HG03025 (cell line): ENCODE results near the gene TCEAL5.
"Not testable (repeated sequence)": the region's sequence is repeated elsewhere in the genome, so short reads cannot be mapped to it uniquely, and the experiment has no call there.

Experiments
- ATAC-seq: cut with Tn5 transposase; IDR thresholded peaks from one replicate; pipeline ENCODE4 v1.9.1; 2021; ENCODE audit warnings: mild to moderate bottlenecking, moderate library complexity; ENCODE audit not compliant: unreplicated experiment, low FRiP score

The TCEAL5 gene

GRCh38 chrX:103276581-103277002, at the start of gene TCEAL5:
TCEAL5 (minus strand) TSS chrX:103276750; CDS start chrX:103274563, 2,187 bp downstream.
- no peak for ATAC-seq

- no peak for ATAC-seq
Observed at GRCh38 chrX:103311399-103311780, 34.8 kb upstream of the TCEAL5 start.

GRCh38 chrX:103310555-103311398, 34.2 kb upstream of the TCEAL5 start, which contains the start of gene BEX2:
BEX2 (minus strand) TSS chrX:103310990; CDS start chrX:103309976, 1,014 bp downstream.
- ATAC-seq, result peak; percentile 89

- ATAC-seq, result no peak
Observed at GRCh38 chrX:103309860-103310554, 33.5 kb upstream of the TCEAL5 start.

- ATAC-seq, result not testable (repeated sequence)
Observed at GRCh38 chrX:103305666-103306065, 29.1 kb upstream of the TCEAL5 start.

GRCh38 chrX:103304705-103305104, 28.2 kb upstream of the TCEAL5 start:
- no peak for ATAC-seq

- ATAC-seq, result no peak
Observed at GRCh38 chrX:103293118-103293517, 16.6 kb upstream of the TCEAL5 start.

GRCh38 chrX:103279624-103280023, 3.1 kb upstream of the TCEAL5 start:
- no peak for ATAC-seq

- ATAC-seq, result no peak
Observed at GRCh38 chrX:103275947-103276567, 493 bp downstream of the TCEAL5 start.

GRCh38 chrX:103274284-103274683, 2.3 kb downstream of the TCEAL5 start:
- ATAC-seq, result no peak

GRCh38 chrX:103258275-103258674, 18.3 kb downstream of the TCEAL5 start:
- no peak for ATAC-seq

GRCh38 chrX:103256651-103257050, 19.9 kb downstream of the TCEAL5 start:
- no peak for ATAC-seq

- peak; percentile 91 for ATAC-seq
Observed at GRCh38 chrX:103254921-103255493, 21.5 kb downstream of the TCEAL5 start, which contains the start of gene TCEAL8. TCEAL8 (minus strand) TSS chrX:103255155; CDS start chrX:103253979, 1,176 bp downstream.

GRCh38 chrX:103254171-103254824, 22.3 kb downstream of the TCEAL5 start:
- ATAC-seq, result peak; percentile 51

- no peak for ATAC-seq
Observed at GRCh38 chrX:103253608-103254007, 22.9 kb downstream of the TCEAL5 start.

- ATAC-seq, result no peak
Observed at GRCh38 chrX:103250977-103251376, 25.6 kb downstream of the TCEAL5 start.

- ATAC-seq, result no peak
Observed at GRCh38 chrX:103249805-103250204, 26.7 kb downstream of the TCEAL5 start.

- no peak for ATAC-seq
Observed at GRCh38 chrX:103248553-103248952, 28.0 kb downstream of the TCEAL5 start.

- no peak for ATAC-seq
Observed at GRCh38 chrX:103240155-103240554, 36.4 kb downstream of the TCEAL5 start.

GRCh38 chrX:103236296-103236695, 40.3 kb downstream of the TCEAL5 start:
- no peak for ATAC-seq
